Ishikawa (cell line): ENCODE results near the gene PARP16.

Source experiments
- CEBPB ChIP-seq: IDR thresholded peaks from 2 replicates; pipeline ENCODE4 v1.6.1; 2012
- CREB1 ChIP-seq: IDR thresholded peaks from 2 replicates; pipeline ENCODE4 v1.6.1; 2012; ENCODE audit warnings: low read depth
- EGR1 ChIP-seq: IDR thresholded peaks from 2 replicates; pipeline ENCODE4 v1.6.1; 2012
- EP300 ChIP-seq: IDR thresholded peaks from 2 replicates; pipeline ENCODE4 v1.6.1; 2012; ENCODE audit warnings: borderline replicate concordance
- FOXM1 ChIP-seq: IDR thresholded peaks from 2 replicates; pipeline ENCODE4 v1.6.1; 2012; ENCODE audit warnings: low read depth, borderline replicate concordance
- NFIC ChIP-seq: IDR thresholded peaks from 2 replicates; pipeline ENCODE4 v1.6.1; 2012
- RAD21 ChIP-seq: IDR thresholded peaks from 2 replicates; pipeline ENCODE4 v1.6.1; 2012; ENCODE audit warnings: low read depth
- TAF1 ChIP-seq: IDR thresholded peaks from 2 replicates; pipeline ENCODE4 v1.6.1; 2012; ENCODE audit warnings: low read depth, mild to moderate bottlenecking
- TCF12 ChIP-seq: IDR thresholded peaks from 2 replicates; pipeline ENCODE4 v1.6.1; 2012; ENCODE audit warnings: low read depth
- TEAD4 ChIP-seq: IDR thresholded peaks from 2 replicates; pipeline ENCODE4 v1.6.1; 2012
- YY1 ChIP-seq: IDR thresholded peaks from 2 replicates; pipeline ENCODE4 v1.6.1; 2012; ENCODE audit warnings: low read depth
- ZBTB7A ChIP-seq: IDR thresholded peaks from 2 replicates; pipeline ENCODE4 v1.6.1; 2012; ENCODE audit warnings: low read depth
- TF ChIP-seq, protein P1 (sequence below): IDR thresholded peaks from 2 replicates; pipeline ENCODE4 v1.6.1; 2012
- TF ChIP-seq, protein P2 (sequence below): IDR thresholded peaks from 2 replicates; pipeline ENCODE4 v1.6.1; 2012
- TF ChIP-seq, protein P3 (sequence below): IDR thresholded peaks from 2 replicates; pipeline ENCODE4 v1.6.1; 2012; ENCODE audit warnings: low read depth, mild to moderate bottlenecking

The PARP16 gene

DNA sequence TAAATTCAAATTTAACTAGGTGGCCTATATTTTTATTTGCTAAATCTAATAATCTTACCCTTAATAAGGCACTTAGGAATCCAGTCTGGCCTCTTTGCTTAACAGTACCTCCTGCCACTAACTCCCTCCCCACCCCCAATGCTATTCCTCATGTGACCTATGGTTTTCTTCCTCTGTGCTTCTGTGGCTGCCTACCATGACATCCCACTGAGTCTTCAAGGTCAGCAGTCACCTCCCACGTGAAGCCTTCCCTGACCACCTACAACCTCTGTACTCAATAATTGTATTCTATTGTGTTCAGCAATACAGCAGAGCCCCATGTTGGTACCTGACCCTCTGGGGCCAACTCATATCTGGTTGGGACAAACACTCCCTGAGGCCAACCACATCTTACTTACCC, 9.7 kb downstream of the PARP16 start:
- TF ChIP-seq, protein P1, sequence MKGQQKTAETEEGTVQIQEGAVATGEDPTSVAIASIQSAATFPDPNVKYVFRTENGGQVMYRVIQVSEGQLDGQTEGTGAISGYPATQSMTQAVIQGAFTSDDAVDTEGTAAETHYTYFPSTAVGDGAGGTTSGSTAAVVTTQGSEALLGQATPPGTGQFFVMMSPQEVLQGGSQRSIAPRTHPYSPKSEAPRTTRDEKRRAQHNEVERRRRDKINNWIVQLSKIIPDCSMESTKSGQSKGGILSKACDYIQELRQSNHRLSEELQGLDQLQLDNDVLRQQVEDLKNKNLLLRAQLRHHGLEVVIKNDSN: no peak
- TF ChIP-seq, protein P2, sequence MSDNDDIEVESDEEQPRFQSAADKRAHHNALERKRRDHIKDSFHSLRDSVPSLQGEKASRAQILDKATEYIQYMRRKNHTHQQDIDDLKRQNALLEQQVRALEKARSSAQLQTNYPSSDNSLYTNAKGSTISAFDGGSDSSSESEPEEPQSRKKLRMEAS: no peak
- no peak for TF ChIP-seq EGR1
- TF ChIP-seq TEAD4: no peak
- no peak for TF ChIP-seq TAF1
- TF ChIP-seq RAD21: no peak
- TF ChIP-seq FOXM1: no peak

DNA sequence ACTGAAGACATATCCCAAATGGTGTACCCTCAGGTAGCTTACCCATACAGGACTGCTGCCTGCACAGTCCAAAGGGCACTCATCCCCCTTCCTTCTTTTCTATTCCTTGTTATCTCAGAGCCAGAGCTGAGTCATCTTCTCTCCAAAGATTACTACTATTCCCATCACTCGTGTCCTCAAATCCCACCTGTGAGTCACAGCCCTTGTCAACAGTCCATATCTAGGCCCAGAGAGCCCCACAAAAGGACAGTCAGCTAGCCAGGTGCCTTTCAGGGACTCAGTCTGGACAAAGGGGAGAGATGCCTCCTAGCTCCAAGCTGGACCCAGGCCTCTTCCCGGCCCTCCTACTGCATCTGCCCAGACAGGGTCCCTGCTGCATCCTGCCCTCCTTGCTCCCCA, 11.0 kb downstream of the PARP16 start:
- no peak for TF ChIP-seq ZBTB7A
- no peak for TF ChIP-seq FOXM1
- no peak for TF ChIP-seq TEAD4
- TF ChIP-seq CREB1: no peak
- TF ChIP-seq NFIC: no peak
- TF ChIP-seq EP300: no peak
- TF ChIP-seq, protein P1: no peak
- TF ChIP-seq, protein P3, sequence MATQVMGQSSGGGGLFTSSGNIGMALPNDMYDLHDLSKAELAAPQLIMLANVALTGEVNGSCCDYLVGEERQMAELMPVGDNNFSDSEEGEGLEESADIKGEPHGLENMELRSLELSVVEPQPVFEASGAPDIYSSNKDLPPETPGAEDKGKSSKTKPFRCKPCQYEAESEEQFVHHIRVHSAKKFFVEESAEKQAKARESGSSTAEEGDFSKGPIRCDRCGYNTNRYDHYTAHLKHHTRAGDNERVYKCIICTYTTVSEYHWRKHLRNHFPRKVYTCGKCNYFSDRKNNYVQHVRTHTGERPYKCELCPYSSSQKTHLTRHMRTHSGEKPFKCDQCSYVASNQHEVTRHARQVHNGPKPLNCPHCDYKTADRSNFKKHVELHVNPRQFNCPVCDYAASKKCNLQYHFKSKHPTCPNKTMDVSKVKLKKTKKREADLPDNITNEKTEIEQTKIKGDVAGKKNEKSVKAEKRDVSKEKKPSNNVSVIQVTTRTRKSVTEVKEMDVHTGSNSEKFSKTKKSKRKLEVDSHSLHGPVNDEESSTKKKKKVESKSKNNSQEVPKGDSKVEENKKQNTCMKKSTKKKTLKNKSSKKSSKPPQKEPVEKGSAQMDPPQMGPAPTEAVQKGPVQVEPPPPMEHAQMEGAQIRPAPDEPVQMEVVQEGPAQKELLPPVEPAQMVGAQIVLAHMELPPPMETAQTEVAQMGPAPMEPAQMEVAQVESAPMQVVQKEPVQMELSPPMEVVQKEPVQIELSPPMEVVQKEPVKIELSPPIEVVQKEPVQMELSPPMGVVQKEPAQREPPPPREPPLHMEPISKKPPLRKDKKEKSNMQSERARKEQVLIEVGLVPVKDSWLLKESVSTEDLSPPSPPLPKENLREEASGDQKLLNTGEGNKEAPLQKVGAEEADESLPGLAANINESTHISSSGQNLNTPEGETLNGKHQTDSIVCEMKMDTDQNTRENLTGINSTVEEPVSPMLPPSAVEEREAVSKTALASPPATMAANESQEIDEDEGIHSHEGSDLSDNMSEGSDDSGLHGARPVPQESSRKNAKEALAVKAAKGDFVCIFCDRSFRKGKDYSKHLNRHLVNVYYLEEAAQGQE: no peak
- no peak for TF ChIP-seq YY1
- TF ChIP-seq TCF12: no peak

DNA sequence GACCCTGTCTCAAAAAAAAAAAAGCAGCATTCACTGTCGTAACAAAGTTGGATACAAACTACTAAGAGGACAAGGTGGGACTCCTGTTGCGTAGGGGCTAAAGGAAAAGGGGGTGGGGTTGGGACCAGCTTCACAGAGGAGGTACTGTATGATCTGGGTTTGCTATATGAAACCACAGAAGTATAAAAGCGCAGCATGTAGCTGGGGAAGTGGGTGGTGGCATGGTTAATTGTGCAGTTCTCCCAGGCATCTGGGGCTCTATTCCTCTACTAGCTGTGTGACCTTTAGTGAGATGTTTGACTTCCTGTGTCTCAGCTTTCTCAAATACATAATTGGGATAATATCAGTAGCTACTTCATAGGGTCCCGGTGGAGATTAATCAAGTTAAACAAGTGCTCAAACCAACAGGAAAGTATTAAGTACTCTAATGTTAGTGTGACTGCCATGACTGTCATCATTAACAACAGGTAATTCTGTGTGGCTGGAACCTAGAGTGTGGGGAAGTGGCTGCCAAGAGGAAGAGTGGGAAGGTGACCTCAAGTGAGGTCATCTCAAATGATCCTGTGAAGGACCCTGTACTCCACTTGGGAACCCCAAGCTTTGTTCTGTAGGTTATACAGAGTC, 11.5 kb downstream of the PARP16 start:
- TF ChIP-seq RAD21: no peak
- no peak for TF ChIP-seq TEAD4
- no peak for TF ChIP-seq TAF1
- TF ChIP-seq EP300: no peak
- no peak for TF ChIP-seq YY1
- no peak for TF ChIP-seq TCF12
- TF ChIP-seq EGR1: no peak
- no peak for TF ChIP-seq CEBPB
- no peak for TF ChIP-seq ZBTB7A
- TF ChIP-seq, protein P3: no peak
- no peak for TF ChIP-seq NFIC
- TF ChIP-seq CREB1: no peak
- TF ChIP-seq, protein P1: no peak

DNA sequence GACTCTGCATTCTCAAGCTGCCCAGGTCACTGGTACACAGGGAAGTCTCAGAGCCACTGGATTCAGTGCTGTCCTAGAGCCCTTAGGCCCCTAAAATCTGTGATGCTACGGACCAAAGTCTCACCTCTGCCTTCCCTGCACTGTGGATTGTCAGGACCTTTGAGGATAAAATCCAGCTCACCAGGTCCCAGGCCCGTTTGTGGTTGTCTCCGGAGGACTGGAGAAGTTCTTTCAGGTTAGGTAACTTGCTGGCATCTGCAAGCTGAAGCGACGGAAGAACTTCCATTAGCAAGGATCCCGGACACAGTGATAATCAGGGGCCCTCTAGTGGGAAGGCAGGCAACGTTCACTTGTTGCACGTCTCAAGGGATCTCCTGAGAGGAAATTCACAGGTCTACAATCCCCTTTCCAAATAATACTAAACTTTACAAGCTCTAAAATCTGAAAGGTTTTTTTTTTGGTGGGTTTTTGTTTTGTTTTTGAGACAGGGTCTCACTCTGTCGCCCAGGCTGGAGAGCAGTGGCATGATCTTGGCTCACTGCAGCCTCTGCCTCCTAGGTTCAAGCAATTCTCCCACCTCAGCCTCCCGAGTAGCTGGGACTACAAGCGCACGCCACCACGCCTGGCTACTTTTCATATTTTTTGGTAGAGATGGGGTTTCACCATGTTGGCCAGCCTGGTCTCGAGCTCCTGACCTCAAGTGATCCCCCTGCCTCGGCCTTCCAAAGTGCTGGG, 15.7 kb downstream of the PARP16 start:
- TF ChIP-seq RAD21: peak; percentile 93

DNA sequence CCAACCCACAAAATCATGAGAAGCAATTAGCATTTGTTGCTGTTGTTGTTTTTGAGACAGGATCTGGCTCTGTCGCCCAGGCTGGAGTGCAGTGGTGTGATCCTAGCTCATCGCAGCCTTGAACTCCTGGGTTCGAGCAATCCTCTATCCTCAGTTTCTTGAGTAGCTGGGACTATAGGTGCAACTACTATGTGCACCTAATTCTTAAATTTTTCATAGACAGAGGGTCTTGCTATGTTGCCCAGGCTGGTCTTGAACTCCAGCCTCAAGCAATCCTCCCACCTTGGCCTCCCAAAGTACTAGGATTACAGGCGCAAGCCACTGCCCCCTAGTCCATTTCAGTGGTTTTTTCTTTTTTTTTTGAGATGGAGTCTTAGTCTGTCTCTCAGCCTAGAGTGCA, 18.3 kb downstream of the PARP16 start:
- no peak for TF ChIP-seq TEAD4
- TF ChIP-seq, protein P3: no peak
- no peak for TF ChIP-seq CREB1
- TF ChIP-seq EP300: no peak
- TF ChIP-seq TCF12: no peak
- no peak for TF ChIP-seq FOXM1
- no peak for TF ChIP-seq EGR1
- no peak for TF ChIP-seq CEBPB
- TF ChIP-seq RAD21: no peak
- no peak for TF ChIP-seq YY1
- no peak for TF ChIP-seq ZBTB7A
- no peak for TF ChIP-seq TAF1
